HepG2 (cell line): Measurements from ENCODE around the gene LRRC74A. TPM values are rescaled to one million over a fixed set of nuclear protein-coding genes. Genes with fewer than 3 reads are reported as not detected.

Experiments used
- ARNT2 ChIP-seq: sonication (generic); formaldehyde crosslinking; IDR thresholded peaks from 2 replicates; pipeline ENCODE4 v1.8.0; 2022; ENCODE audit warnings: mild to moderate bottlenecking, low read depth, missing genetic modification reagents, moderate library complexity
- ESRRA ChIP-seq: sonication (generic); formaldehyde crosslinking; IDR thresholded peaks from 2 replicates; pipeline ENCODE4 v1.5.1; 2020; ENCODE audit warnings: mild to moderate bottlenecking, low read depth, missing genetic modification reagents
- ETV6 ChIP-seq: sonication (generic); formaldehyde crosslinking; conservative IDR thresholded peaks from 2 replicates; pipeline ENCODE4 v1.4.0; 2020; ENCODE audit warnings: missing genetic modification reagents
- FOSL1 ChIP-seq: sonication (generic); formaldehyde crosslinking; IDR thresholded peaks from 2 replicates; pipeline ENCODE4 v1.9.0; 2021; ENCODE audit warnings: missing genetic modification reagents, borderline replicate concordance
- FOXA1 ChIP-seq, 2 experiments: fragments of 450-650 bp in 1 of 2; sonication (generic) in 1 of 2; formaldehyde crosslinking in 1 of 2; IDR thresholded peaks; 2 replicates each; pipeline versions ENCODE4 v1.4.0 to v1.6.1; 2016 to 2020; ENCODE audit warnings: missing genetic modification reagents in 1 of 2
- KMT2B ChIP-seq: IDR thresholded peaks from 2 replicates; pipeline ENCODE4 v1.6.1; 2016; ENCODE audit warnings: missing genetic modification reagents, missing compliant biosample characterization
- NFRKB ChIP-seq: fragments of 450-650 bp; IDR thresholded peaks from 2 replicates; pipeline ENCODE4 v1.6.1; 2017
- NFYC ChIP-seq: IDR thresholded peaks from 2 replicates; pipeline ENCODE4 v1.6.1; 2016; ENCODE audit warnings: missing genetic modification reagents, missing compliant biosample characterization
- NONO ChIP-seq, 2 experiments: fragments of 450-650 bp in 1 of 2; sonication (generic) in 1 of 2; formaldehyde crosslinking in 1 of 2; IDR thresholded peaks in 1 of 2; conservative IDR thresholded peaks in 1 of 2; 2 replicates each; pipeline versions ENCODE4 v1.6.1 to v1.8.0; 2017 to 2022; ENCODE audit warnings: mild to moderate bottlenecking in 1 of 2, missing genetic modification reagents in 1 of 2, moderate library complexity in 1 of 2
- NR2C2 ChIP-seq: sonication (generic); formaldehyde crosslinking; IDR thresholded peaks from 2 replicates; pipeline ENCODE4 v1.4.0; 2020; ENCODE audit warnings: missing genetic modification reagents, mild to moderate bottlenecking, moderate library complexity, borderline replicate concordance
- SAP130 ChIP-seq: IDR thresholded peaks from 2 replicates; pipeline ENCODE4 v1.6.1; 2016; ENCODE audit warnings: low read depth
- SIX1 ChIP-seq: sonication (generic); formaldehyde crosslinking; IDR thresholded peaks from 2 replicates; pipeline ENCODE4 v1.4.0; 2020; ENCODE audit warnings: missing genetic modification reagents, borderline replicate concordance
- YEATS4 ChIP-seq: sonication (generic); formaldehyde crosslinking; IDR thresholded peaks from 2 replicates; pipeline ENCODE4 v1.4.0; 2020; ENCODE audit warnings: missing genetic modification reagents, borderline replicate concordance
- YY1 ChIP-seq: IDR thresholded peaks from 2 replicates; pipeline ENCODE4 v1.6.1; 2011; ENCODE audit warnings: low read length, low read depth, moderate library complexity, mild to moderate bottlenecking; ENCODE audit not compliant: insufficient read depth, insufficient replicate concordance
- ZMYM3 ChIP-seq: sonication (generic); formaldehyde crosslinking; IDR thresholded peaks from 2 replicates; pipeline ENCODE4 v1.5.1; 2020; ENCODE audit warnings: mild to moderate bottlenecking, missing genetic modification reagents
- ZNF121 ChIP-seq: sonication (generic); formaldehyde crosslinking; IDR thresholded peaks from 2 replicates; pipeline ENCODE4 v1.5.0; 2020; ENCODE audit warnings: mild to moderate bottlenecking, missing genetic modification reagents
- ZNF224 ChIP-seq: sonication (generic); formaldehyde crosslinking; IDR thresholded peaks from 2 replicates; pipeline ENCODE4 v1.5.0; 2020; ENCODE audit warnings: mild to moderate bottlenecking, missing genetic modification reagents
- ZNF30 ChIP-seq: sonication (generic); formaldehyde crosslinking; IDR thresholded peaks from 2 replicates; pipeline ENCODE4 v1.5.0; 2020; ENCODE audit warnings: mild to moderate bottlenecking, missing genetic modification reagents
- ZNF564 ChIP-seq: sonication (generic); formaldehyde crosslinking; IDR thresholded peaks from 2 replicates; pipeline ENCODE4 v1.8.1; 2023; ENCODE audit warnings: mild to moderate bottlenecking, missing genetic modification reagents
- ZNF761 ChIP-seq: sonication (generic); formaldehyde crosslinking; conservative IDR thresholded peaks from 2 replicates; pipeline ENCODE4 v1.4.0; 2020; ENCODE audit warnings: mild to moderate bottlenecking, missing genetic modification reagents
- ZNF772 ChIP-seq: sonication (generic); formaldehyde crosslinking; IDR thresholded peaks from 2 replicates; pipeline ENCODE4 v1.5.0; 2020; ENCODE audit warnings: mild to moderate bottlenecking, missing genetic modification reagents
- polyA plus RNA-seq, 8 experiments: library from polyadenylated mRNA; depleted of rRNA in 3 of 8; stranded (reverse) in 7 of 8; unstranded in 1 of 8; fragments of >200 nt; fragmentation: Illumina TruSeq in 4 of 8; extraction: Trizol in 4 of 8; gene quantifications; 2 replicates each; pipeline versions ENCODE4 v1.2.1 to v1.2.3, GENCODE V29; 2011 to 2016; ENCODE audit warnings: low read depth in 4 of 8, missing spikeins in 1 of 8, mixed read lengths in 1 of 8; ENCODE audit not compliant: insufficient read depth in 1 of 8
- total RNA-seq, 5 experiments: library from RNA; depleted of rRNA; stranded (reverse); fragments of >200 nt; fragmentation: Illumina TruSeq; extraction: Trizol; gene quantifications; 2 replicates each; pipeline ENCODE4 v1.2.3, GENCODE V29; 2016; ENCODE audit warnings: low read depth in 1 of 5
- TF ChIP-seq, protein P1 (sequence below): IDR thresholded peaks from 2 replicates; pipeline ENCODE4 v1.6.1; 2016
- TF ChIP-seq, protein P2 (sequence below): sonication (generic); formaldehyde crosslinking; IDR thresholded peaks from 2 replicates; pipeline ENCODE4 v1.4.0; 2020; ENCODE audit warnings: missing genetic modification reagents
- TF ChIP-seq, protein P3 (sequence below): sonication (generic); formaldehyde crosslinking; IDR thresholded peaks from 2 replicates; pipeline ENCODE4 v1.8.0; 2022; ENCODE audit warnings: missing genetic modification reagents, low read depth, mild to moderate bottlenecking, borderline replicate concordance
- TF ChIP-seq, protein P4 (sequence below): sonication (generic); formaldehyde crosslinking; IDR thresholded peaks from 2 replicates; pipeline ENCODE4 v1.8.1; 2023; ENCODE audit warnings: mild to moderate bottlenecking, moderate library complexity, missing genetic modification reagents

LRRC74A gene
- total and polyA plus RNA-seq, 2 of the 13 experiments (the other 11 are each of a cell fraction or from before 2014, with no cell fraction given) = not detected

- TF ChIP-seq ZNF772 (CRISPR knock-in tag) (no peak), YEATS4 (CRISPR knock-in tag) (peak; percentile 42; the same call in 1 of the 2 replicates), NFYC (CRISPR knock-in tag) (0 out of 2 replicates have a peak, but pooled peaks have one; percentile 18), SAP130 (CRISPR knock-in tag) (peak; percentile 72), ZNF30 (CRISPR knock-in tag) (no peak), ZNF564 (CRISPR knock-in tag) (no peak), ETV6 (CRISPR knock-in tag) (no peak), FOSL1 (CRISPR knock-in tag) (peak; percentile 30; the same call in 1 of the 2 replicates), ESRRA (CRISPR knock-in tag) (peak; percentile 75; the same call in 1 of the 2 replicates), KMT2B (CRISPR knock-in tag) (0 out of 2 replicates have a peak, but pooled peaks have one; percentile 21), YY1 (no peak), ZNF761 (CRISPR knock-in tag) (no peak), FOXA1 (IDR thresholded peaks at IDR 0.05) (no peak), FOXA1 (CRISPR knock-in tag; IDR thresholded peaks at IDR 0.05) (0 out of 2 replicates have a peak, but pooled peaks have one; percentile 40), ARNT2 (CRISPR knock-in tag) (0 out of 2 replicates have a peak, but pooled peaks have one; percentile 27), SIX1 (0 out of 2 replicates have a peak, but pooled peaks have one; percentile 63), NR2C2 (CRISPR knock-in tag) (peak; percentile 82), ZNF224 (CRISPR knock-in tag) (no peak), NONO (IDR thresholded peaks at IDR 0.05) (no peak), NONO (CRISPR knock-in tag; conservative IDR thresholded peaks at IDR 0.05) (peak; percentile 65), NFRKB (no peak), ZMYM3 (CRISPR knock-in tag) (peak; percentile 89), ZNF121 (CRISPR knock-in tag) (peak; percentile 92)
- TF ChIP-seq, protein P1, sequence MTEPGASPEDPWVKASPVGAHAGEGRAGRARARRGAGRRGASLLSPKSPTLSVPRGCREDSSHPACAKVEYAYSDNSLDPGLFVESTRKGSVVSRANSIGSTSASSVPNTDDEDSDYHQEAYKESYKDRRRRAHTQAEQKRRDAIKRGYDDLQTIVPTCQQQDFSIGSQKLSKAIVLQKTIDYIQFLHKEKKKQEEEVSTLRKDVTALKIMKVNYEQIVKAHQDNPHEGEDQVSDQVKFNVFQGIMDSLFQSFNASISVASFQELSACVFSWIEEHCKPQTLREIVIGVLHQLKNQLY = peak; percentile 41; the same call in 1 of the 2 replicates
- TF ChIP-seq, protein P2, sequence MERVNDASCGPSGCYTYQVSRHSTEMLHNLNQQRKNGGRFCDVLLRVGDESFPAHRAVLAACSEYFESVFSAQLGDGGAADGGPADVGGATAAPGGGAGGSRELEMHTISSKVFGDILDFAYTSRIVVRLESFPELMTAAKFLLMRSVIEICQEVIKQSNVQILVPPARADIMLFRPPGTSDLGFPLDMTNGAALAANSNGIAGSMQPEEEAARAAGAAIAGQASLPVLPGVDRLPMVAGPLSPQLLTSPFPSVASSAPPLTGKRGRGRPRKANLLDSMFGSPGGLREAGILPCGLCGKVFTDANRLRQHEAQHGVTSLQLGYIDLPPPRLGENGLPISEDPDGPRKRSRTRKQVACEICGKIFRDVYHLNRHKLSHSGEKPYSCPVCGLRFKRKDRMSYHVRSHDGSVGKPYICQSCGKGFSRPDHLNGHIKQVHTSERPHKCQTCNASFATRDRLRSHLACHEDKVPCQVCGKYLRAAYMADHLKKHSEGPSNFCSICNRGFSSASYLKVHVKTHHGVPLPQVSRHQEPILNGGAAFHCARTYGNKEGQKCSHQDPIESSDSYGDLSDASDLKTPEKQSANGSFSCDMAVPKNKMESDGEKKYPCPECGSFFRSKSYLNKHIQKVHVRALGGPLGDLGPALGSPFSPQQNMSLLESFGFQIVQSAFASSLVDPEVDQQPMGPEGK (CRISPR knock-in tag) = peak; percentile 62
- TF ChIP-seq, protein P3, sequence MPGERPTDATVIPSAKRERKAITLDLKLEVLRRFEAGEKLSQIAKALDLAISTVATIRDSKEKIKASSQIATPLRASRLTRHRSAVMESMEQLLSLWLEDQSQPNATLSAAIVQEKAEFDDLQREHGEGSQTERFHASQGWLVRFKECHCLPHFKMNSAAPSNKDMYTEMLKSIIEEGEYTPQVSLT (CRISPR knock-in tag) = no peak
- TF ChIP-seq, protein P4, sequence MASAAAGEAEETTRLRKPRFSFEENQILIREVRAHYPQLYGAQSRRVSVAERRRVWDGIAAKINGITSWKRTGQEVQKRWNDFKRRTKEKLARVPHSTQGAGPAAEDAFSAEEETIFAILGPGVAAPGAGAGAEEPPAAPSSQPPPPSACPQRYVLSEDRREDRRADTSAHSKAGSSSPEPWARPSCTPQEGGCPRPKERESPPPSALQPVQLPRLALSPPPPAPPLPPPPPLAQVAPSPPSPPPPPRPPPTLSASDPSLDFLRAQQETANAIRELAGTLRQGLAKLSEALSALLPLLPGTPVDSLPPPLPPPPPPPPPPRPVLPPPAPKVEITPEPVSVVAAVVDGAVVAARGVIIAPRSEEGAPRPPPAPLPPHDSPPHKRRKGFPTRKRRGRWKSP (CRISPR knock-in tag) = no peak
Observed at GRCh38 chr14:76832503-76832988, 6.3 kb downstream of the LRRC74A start (continued).
